Activated T-cell treated with anti-CD3 and anti-CD28 coated beads for 1 hour (primary cell): Measurements from ENCODE around the gene IL10RB.

ENCODE experiments used
- DNase-seq: peaks from one replicate; pipeline ENCODE4 v3.0.0-alpha.2; 2020; ENCODE audit warnings: low read depth

The IL10RB gene

DNA sequence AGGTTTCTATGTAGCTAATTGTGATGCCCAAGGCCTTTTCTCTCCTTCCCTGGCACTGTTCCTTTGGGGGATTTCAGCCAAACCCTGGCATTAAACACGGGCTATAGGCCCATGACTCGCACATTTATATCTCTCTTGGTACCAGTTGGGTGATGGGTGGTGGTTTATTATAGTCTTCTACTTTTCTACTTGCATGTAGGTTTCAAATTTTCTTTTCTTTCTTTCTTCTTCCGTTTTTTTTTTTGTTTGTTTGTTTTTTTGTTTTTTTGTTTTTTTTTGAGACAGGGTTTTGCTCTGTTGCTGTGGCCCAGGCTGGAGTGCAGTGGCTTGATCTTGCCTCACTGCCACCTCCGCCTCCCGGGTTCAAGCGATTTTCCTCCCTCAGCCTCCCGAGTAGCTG is 1.1 kb downstream of the IL10RB start:
- no peak for DNase-seq

DNA sequence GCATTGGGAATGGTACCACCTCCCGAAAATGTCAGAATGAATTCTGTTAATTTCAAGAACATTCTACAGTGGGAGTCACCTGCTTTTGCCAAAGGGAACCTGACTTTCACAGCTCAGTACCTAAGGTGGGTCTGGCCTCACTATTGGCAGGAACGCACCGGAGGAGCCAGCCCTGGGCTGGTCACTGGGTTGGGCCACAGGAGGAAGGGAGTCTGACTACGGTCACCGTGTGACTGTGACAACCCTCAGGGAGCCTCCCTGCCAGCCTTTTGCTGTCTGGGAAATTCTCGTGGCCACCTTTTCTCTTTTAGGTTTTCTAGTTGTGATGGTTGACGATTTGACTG is 2.2 kb downstream of the IL10RB start:
- DNase-seq: no peak

DNA sequence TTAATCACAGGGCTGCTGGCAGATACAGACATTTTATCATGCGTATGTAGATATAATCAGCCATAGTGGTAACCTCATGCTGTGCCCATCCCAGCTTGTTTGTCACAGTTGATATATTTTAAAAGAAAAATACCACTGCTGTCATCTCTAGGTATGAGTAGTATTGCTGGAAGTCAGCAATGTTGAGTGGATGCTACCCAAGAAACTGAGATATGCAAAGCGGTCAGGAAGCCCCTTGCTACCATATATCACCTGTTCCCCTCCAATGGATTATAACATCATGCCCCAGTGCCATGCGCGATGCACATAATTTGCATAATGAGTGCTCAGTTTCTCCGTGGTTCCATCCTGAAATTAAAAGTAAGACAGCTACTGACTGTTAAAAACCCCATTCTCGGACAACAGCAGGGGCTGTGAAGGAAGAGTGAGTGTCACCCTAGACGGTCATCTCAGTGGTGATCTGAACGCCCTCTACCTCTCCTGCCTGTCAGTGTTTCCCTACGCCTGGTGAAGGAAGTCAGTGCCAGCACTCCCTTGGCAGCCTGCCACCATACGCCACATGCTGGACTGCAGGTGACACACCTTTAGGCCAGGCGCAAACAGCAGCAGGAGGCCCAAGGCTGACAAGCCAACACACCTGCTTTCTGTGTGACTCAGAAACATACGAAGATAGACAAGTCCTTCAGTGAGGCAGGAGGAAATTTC is 2.7 kb downstream of the IL10RB start:
- peak; percentile 17 for DNase-seq

DNA sequence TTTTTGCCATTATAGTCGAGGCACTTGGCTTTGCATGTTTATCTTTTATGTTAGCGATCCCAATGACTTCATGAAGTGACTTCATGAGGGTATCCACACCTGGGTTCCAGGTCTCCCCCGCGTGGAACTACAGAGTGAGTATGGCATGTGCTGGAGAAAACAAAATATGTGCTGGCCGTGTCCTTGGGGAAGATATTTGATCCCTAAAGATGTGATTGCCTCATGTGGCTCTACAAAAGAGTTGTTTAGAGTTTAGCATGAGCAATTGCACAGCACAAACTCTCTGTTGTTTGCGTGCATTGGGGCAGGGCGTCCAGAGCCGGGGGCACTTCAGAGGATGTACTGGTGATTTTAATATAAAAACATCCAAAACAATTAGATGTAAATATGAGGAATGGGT is 4.8 kb downstream of the IL10RB start:
- no peak for DNase-seq

DNA sequence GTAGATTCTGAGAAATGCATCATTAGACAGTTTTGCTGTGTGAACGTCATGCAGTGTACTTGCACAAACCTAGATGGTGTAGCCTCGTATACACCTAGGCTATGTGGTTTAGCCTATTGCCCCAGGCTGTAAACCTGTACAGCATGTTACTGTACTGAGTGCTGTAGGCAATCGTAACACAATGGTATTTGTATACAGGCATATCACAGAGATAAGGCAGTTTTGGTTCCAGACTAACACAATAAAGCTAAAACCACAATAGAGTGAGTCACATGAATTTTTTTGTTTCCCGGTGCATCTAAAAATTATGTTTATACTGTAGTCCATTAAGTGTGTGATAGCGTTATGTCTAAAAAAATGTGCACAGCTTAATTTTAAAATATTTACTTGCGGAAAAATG is 6.9 kb downstream of the IL10RB start:
- DNase-seq: no peak

DNA sequence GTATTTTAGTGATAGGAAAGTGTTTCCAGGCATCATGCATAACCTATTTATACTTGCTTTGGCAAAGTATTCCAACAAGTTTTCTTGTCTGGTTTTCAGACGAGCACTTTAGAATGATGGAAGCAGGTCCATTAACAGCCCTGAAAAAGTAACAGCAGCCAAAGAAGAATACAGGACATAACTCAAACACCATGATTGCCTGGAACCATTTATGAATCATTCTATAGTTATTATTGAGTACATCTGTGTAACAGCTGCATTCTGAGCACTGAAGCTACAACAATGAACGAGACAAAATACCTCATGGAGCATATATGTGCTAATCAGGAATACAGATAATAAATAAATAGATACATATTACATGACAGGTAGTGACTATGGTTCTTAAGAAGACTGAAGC is 12.6 kb downstream of the IL10RB start:
- DNase-seq: no peak

DNA sequence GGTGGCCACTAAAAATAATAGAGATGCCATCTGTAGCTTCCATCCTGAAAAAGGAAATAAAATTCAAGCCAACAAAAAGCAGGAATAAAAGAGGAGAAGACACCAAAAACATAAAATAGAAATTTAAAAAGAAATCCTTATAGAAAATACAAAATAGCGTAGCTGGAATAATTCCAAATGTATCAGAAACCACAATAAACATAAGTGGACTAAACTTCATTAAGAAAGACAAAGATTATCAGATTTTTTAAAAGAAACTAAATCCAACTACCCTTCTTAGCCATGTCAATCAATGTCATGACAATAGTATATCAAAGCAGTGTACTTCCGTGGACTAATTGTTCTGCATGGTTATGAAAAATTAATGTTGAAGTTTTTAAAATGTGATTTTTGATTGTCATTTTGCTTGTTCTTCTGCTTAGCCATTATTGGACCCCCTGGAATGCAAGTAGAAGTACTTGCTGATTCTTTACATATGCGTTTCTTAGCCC is 13.2 kb downstream of the IL10RB start:
- DNase-seq: no peak

DNA sequence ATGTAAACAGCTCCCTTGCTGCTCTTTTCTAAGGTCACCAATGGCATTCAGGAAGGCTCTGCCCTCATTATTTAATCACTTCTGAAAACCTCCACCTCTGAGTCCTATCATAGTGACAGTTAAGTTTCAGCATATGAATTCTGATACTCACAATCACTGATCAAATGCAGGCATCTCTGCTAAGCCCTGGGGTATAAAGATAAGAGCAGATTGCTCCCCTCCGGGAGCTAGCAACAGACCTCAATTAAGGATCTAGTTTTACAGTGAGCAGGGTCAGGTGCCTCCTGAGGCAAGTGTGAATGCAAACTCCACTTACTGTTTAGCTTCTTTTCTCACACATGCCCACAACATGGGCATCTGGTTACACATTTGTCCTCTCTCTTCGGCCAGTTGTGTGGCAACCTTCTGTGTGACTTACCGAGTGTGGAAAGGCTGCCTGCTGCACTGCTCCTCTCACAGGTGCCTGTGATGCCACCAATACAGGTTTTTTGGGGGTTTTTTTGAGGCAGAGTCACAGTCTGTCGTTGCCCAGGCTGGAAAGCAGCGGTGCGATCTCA is 15.0 kb downstream of the IL10RB start:
- no peak for DNase-seq

DNA sequence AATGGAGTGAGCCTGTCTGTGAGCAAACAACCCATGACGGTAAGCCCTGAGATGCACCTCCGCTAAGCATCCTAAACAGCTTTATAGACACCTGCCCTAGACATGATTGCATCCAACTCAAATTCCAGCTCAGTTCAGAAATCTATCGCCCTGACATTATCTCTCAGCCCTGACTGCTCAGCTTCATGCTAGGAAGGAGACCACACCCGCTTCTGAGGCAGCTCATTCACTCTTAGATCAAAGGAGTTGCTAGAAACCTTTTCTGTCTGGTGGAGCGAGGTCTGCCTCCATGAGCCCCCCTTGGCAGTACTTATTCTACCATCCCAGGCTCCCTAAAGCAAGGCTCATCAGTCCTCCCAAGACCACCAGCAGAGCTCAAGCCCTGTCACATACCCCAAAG is 17.0 kb downstream of the IL10RB start:
- no peak for DNase-seq

DNA sequence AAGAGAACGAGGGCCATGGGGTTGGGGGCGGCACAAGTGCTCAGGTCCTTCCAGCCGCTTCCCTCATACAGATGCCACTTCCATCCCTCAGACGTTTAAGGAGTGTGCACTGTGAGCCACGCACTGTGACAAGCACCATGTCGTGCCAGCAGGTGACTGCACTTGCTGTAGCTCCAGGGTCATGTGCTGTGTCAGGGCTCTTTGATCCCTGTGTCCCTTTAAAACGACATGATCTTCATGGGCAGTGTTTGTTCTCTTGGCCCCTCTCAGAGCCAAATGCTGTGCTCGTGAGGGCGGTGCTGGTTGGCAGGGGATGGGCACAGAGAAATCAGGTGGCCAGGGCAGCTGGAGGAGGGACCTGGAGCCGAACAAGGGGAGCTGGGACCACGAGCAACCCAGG is 19.9 kb downstream of the IL10RB start:
- DNase-seq: no peak

DNA sequence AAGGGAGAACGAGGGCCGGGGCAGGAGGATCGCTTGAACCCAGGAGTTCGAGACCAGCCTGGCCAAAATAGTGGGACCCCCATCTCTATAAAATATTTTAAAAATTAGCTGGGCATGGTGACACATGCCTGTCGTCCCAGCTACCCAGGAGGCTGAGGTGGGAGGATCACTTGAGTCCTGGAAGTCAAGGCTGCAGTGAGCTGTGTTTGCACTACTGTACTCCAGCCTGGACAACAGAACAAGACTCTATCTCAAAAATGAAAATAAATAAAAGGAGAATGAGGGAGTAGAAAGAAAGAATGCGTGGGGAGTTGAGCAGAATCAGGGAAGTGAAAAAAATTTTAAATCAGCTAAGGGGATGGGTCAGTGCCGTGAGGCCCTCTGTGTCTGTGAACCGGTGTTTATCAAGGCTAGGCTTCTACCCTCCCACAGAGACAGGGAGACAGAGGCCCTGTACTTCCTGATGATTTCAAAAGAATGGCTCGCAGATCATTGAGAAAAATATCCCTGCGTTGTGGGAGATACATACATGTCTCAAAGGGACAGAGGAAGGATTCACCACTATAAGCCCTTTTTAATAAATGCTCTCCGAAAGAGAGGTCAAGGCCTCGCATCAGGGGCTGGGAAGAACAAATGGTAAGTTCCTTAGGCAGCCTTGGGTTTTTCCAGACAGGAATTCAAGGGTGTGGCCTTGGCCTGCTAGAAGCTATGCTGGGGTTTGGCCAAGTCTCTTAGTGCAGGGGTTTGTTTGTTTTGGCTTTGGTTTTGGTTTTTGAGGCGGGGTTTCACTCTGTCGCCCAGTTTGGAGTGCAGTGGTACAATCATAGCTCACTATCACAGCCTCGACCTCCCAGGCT is 20.7 kb downstream of the IL10RB start:
- no peak for DNase-seq

DNA sequence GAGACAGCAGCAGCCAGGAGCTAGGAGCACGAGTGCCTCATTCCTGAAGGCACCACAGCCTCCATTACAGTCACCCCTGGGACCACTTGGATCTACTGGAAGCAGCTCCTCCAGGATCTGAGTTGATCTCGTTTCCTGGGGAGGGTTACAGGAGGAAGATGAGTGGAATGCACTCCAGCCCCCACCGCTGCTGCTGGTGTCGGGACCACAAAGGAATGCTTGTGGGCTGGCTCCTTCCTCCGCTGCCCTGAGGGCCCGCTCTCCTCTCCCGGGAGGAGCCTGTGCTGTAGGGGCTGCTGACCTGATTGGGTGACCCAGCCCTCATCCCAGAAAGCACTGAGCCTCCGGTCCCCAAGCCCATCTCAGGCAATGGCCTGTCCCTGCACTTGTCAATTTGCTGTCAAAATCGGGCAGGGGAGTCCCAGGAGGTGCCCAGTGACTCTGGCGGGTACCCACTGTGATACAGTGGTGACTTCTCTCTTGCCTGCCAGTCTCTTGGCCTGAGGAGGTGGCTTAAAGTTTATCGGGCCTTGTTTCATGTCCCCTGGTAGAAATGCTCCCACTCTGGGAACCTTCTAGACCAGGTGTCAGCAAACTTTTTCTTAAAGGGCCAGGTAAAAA is 23.1 kb downstream of the IL10RB start:
- no peak for DNase-seq

DNA sequence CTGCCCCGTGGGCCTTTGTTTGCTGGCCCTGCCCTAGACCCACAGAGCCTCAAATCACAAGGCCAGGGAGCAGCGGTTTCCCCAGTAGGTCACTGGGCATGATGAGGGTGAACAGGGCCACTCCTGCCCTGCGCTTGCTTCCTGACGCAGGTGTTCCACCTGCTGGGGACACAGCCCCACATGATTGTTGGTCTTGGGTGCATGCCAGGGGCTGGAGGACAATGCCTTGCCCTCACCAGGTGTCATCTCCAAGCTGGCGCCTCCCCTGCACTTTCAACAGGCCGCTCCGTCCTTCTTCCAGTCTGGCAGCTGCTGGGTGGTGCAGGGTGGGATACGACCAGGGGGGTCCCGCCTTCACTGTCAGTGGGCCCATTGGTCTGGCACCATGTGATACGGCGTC is 24.3 kb downstream of the IL10RB start:
- no peak for DNase-seq

DNA sequence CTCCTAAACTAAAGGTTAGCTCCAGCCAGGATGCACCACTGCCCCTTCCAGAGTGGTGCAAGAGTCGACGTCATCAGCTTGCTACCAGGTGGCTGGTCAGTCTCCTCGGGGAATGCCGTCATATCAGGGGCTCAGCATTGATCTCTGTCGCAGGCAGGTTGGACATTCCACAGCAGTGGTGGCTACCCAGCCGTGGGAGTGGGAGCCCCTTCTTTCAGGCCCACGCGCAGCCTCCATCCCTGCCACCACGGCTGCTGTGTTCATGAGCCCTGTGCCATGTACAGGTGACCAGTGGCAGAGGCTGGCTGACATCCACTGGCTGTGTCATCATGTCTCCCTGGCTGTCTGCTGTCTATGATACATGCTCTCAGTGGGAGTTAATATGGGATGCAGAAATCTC is 25.5 kb downstream of the IL10RB start:
- DNase-seq: no peak

DNA sequence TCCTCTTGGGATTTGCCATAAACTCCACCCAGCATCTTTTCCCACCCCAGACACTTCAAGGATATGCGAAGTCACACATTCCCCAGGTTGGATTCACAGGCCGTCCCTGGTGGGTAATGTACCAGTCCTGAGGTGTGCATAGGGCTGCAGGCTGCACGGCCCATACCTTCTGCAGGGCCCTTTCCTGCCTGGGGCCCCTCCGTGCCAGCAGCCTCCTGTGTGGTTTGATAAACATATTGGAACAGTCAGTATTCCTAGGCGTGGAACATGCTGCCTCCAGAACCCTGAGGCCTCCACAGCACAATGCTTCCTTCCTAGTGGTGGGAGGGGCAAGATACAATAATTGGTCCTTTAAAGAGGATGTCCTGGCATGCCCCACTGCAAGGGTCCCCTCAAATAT is 26.6 kb downstream of the IL10RB start:
- DNase-seq: no peak

DNA sequence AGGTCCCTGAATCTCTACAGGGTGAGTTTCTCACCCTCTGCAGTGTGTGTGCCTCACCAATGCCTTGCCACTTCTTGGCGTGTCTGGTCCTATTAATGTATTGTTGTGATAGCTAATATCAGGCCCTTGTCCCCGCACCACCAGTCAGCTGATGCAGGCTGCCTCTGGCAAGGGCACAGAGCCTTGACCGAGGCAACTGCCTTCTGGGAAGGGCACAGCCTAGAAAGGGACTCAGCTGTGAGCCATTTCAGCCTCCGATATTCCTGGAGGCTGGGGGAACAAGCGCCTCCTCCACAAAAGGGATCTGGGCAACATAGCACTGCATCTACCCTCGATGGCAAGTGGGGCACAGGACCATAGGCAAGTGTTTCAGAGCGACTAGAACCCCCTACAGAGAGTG is 27.0 kb downstream of the IL10RB start:
- DNase-seq: no peak

DNA sequence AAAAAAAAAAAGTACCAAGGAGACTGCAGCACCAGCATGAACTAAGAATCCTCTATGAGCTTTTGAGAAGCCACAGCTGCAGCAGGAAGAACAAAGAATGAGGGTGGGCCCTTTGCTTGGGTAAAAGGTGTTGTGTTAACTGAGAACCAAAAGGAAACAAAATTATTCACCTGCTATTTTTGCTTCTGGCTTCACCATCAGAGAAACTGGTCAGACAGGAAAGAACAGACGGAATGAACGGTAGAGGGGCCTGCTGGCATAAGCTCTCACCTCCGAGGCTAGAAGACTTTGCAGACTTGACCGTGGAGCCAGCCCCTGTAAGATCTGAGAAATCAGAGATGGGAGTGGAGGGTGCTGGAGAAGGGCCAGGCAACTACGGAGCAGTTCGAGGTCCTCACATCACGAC is 27.6 kb downstream of the IL10RB start:
- DNase-seq: no peak

DNA sequence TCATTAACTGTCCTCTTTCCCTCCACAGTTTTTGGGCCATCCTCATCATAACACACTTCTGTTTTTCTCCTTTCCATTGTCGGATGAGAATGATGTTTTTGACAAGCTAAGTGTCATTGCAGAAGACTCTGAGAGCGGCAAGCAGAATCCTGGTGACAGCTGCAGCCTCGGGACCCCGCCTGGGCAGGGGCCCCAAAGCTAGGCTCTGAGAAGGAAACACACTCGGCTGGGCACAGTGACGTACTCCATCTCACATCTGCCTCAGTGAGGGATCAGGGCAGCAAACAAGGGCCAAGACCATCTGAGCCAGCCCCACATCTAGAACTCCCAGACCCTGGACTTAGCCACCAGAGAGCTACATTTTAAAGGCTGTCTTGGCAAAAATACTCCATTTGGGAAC is 30.0 kb downstream of the IL10RB start:
- DNase-seq: no peak

DNA sequence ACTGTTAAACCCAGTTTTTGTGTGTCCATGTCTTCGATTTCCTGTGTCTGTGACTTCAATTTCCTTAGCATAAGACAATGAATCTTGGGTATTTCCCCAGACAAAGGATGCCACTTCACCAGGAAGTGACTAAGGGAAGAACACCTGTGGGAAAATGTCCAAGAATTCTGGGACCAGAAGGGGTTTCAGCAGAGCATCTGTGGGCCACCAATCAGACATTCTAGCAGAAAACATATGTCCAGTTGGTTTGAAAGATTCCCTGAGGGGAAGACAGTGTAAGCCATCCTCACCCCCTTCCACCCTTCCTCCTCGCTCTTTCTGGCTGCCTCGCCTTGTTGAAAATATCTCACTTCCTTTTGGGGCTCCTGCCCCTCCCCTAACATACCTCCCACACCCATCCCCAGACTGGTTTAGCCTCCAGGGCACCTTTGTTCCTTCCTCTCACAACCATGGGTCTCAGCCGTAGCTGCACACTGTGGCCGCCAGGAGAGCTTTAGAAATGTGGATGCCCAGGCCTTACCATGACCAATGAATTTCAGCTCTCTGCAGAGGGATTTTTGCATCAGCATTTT is 33.1 kb downstream of the IL10RB start:
- peak; percentile 16 for DNase-seq

DNA sequence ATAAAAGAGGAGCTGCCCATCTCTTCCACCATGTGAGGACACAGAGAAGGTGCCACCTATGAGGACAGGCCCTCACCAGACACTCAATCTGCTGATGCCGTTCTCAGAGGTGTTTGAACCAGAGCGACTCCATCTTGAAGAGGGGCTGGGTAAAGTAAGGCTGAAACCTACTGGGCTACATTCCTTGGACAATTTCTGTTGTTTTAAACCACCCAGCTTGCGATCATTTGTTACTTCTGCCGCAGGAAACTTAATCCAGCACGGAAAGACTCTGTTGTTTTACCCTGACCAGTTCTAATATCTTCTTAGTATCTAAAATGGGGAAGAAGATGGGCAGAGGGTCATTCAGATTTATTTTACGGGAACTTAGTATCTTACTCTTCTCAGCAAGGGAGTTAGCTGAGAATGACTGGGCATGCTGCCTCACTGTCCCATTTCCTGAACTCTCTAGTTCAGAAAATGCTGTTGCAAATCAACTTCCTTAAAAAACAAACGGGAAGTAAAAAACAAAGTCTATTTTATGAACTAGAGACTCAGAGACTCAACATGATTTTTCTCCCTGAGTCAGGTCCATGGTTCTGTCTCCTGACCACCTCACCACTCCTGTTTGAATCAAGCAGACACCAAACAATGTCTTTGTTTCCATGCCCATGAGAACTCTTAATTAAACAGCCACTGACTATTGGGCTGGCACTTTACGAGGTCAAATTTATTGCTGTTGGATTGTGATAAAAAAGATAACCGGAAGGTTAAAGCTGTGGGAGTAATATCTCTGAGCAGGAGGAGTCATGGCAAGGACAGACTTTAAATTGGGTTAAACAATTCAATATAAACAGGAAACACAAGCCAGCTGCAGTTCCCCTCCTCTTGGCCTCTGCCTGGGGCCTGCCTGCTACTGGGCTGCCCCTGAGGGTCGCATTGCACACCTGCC is 34.8 kb downstream of the IL10RB start:
- DNase-seq: no peak

DNA sequence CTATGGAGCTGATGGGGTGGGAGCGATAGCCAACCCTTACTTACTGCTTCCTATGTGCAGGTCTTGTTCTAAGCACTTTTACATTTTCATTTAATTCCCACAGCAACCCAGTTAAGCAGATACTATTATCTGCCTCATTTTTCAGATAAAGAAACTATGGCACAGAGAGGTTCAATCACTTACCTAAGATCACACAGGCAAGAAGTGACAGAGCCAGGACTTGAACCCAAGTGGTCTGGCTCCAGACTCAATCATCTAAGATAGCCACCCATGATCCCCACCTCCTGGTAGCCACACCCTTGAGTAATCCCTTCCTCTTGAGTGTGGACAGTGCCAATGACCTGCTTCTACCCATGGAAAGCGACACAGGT is 35.5 kb downstream of the IL10RB start:
- no peak for DNase-seq
